Keratinocyte (primary cell): ENCODE measurements around the gene CAD. TPM values are rescaled to one million over a fixed set of nuclear protein-coding genes. Genes with fewer than 3 reads are reported as not detected.
"Not testable (repeated sequence)": the region's sequence is repeated elsewhere in the genome, so short reads cannot be mapped to it uniquely, and the experiment has no call there.

Experiments
- DNase-seq: peaks from one replicate; pipeline ENCODE4 v3.0.0-alpha.2; 2011; ENCODE audit warnings: low read depth, missing footprints, low spot score
- FAIRE-seq: peaks from 2 replicates; lab custom pipeline; 2011; peaks lifted over from hg19 to GRCh38; lab: Jason Lieb, UNC
- H2AFZ ChIP-seq: 2 replicates; pipeline ENCODE4 v1.6.0; 2012; ENCODE audit warnings: low read length, control low read depth, inconsistent platforms; ENCODE audit not compliant: control insufficient read depth
- H3K27ac ChIP-seq: 2 replicates; pipeline ENCODE4 v1.5.1; 2011; ENCODE audit warnings: low read length; ENCODE audit not compliant: control insufficient read depth, insufficient read depth
- H3K27me3 ChIP-seq: 3 replicates; pipeline ENCODE4 v1.6.0; 2011; ENCODE audit warnings: low read length; ENCODE audit not compliant: control insufficient read depth, insufficient read depth; ENCODE audit errors: extremely low read depth
- H3K36me3 ChIP-seq, 2 experiments: 2 replicates in 1 of 2; 3 replicates in 1 of 2; pipeline ENCODE4 v1.5.1; 2011; ENCODE audit warnings: low read length in 2 of 2, mild to moderate bottlenecking in 1 of 2; ENCODE audit not compliant: control insufficient read depth in 2 of 2, insufficient read depth in 2 of 2; ENCODE audit errors: extremely low read depth in 1 of 2
- H3K4me1 ChIP-seq: 3 replicates; pipeline ENCODE4 v1.5.1; 2011; ENCODE audit warnings: low read length; ENCODE audit not compliant: control insufficient read depth, insufficient read depth; ENCODE audit errors: extremely low read depth
- H3K4me2 ChIP-seq: 3 replicates; pipeline ENCODE4 v1.6.0; 2011; ENCODE audit warnings: low read depth, low read length; ENCODE audit not compliant: control insufficient read depth, insufficient read depth; ENCODE audit errors: extremely low read depth
- H3K4me3 ChIP-seq, 3 experiments: fragments of 200-600 bp in 1 of 3; sonication (generic) in 1 of 3; 2 replicates in 2 of 3; 3 replicates in 1 of 3; pipeline ENCODE4 v1.5.1; 2011 to 2016; ENCODE audit warnings: low read length in 3 of 3, mild to moderate bottlenecking in 3 of 3, control low read depth in 2 of 3, inconsistent platforms in 1 of 3, low read depth in 1 of 3, mixed read lengths in 1 of 3, mixed run types in 1 of 3, moderate library complexity in 1 of 3; ENCODE audit not compliant: control insufficient read depth in 2 of 3, insufficient read depth in 2 of 3; ENCODE audit errors: extremely low read depth in 1 of 3
- H3K79me2 ChIP-seq: 2 replicates; pipeline ENCODE4 v1.6.0; 2012; ENCODE audit warnings: low read length; ENCODE audit not compliant: control insufficient read depth, insufficient read depth
- H3K9ac ChIP-seq: 3 replicates; pipeline ENCODE4 v1.6.0; 2011; ENCODE audit warnings: low read length; ENCODE audit not compliant: control insufficient read depth, insufficient read depth; ENCODE audit errors: extremely low read depth
- H3K9me1 ChIP-seq: 3 replicates; pipeline ENCODE4 v1.6.0; 2011; ENCODE audit warnings: low read length; ENCODE audit not compliant: control insufficient read depth, insufficient read depth; ENCODE audit errors: extremely low read depth
- H3K9me3 ChIP-seq: 2 replicates; pipeline ENCODE4 v1.5.1; 2012; ENCODE audit warnings: low read depth, low read length; ENCODE audit not compliant: control insufficient read depth
- H4K20me1 ChIP-seq: 3 replicates; pipeline ENCODE4 v1.6.0; 2011; ENCODE audit warnings: low read length; ENCODE audit not compliant: control insufficient read depth, insufficient read depth; ENCODE audit errors: extremely low read depth
- EZH2 ChIP-seq: IDR thresholded peaks from one replicate; pipeline ENCODE4 v1.6.1; 2012; ENCODE audit warnings: inconsistent platforms, mild to moderate bottlenecking, low read length, moderate library complexity
- dilution Hi-C: fragments of 300-500 bp; cut with MboI; formaldehyde crosslinking; loops from one replicate; pipeline ENCODE4 v1.7.0; 2020; ENCODE audit warnings: low sequenced_read_pairs; ENCODE audit not compliant: extremely low pct_ligation_motif_present
- polyA plus RNA-seq, 5 experiments: library from polyadenylated mRNA; depleted of rRNA in 3 of 5; stranded (reverse) in 3 of 5; stranded (forward) in 1 of 5; unstranded in 1 of 5; fragments of >200 nt; gene quantifications; 1 replicate in 1 of 5; 2 replicates in 3 of 5; 3 replicates in 1 of 5; pipeline versions ENCODE4 v1.2.1 to v1.2.3, GENCODE V29; 2011 to 2012; ENCODE audit warnings: missing spikeins in 2 of 5, low read depth in 1 of 5, low replicate concordance in 1 of 5
- TF ChIP-seq, protein P1 (sequence below), 3 experiments: IDR thresholded peaks in 1 of 3; conservative IDR thresholded peaks in 1 of 3; optimal IDR thresholded peaks in 1 of 3; 2 replicates in 2 of 3; 3 replicates in 1 of 3; pipeline versions ENCODE3 to v1.5.1; 2011; ENCODE audit warnings: low read length in 3 of 3, mild to moderate bottlenecking in 3 of 3, moderate library complexity in 2 of 3, control low read depth in 1 of 3, inconsistent platforms in 1 of 3; ENCODE audit not compliant: insufficient read depth in 2 of 3; ENCODE audit errors: extremely low read depth in 1 of 3

The CAD gene
- polyA plus RNA-seq, 1 donor (not counting 4 experiments of a cell fraction or from before 2014, with no cell fraction given), result 21.0 TPM

DNA sequence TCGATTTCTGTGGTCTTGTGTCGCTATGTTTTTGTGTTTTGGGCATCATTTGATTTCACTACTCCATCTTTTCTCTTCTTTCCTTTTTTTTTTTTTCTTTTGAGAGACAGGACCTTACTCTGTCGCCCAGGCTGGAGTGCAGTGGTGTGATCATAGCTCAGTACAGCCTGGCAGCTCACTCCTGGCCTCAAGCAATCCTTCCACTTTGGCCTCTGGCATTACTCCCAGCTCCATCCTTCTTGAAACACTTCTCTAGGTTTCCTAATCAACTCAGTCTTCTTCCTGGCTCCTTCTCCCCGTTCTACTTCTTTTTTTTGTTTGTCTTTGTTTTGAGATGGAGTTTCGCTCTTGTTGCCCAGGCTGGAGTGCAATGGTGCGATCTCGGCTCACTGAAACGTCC lies 41.8 kb upstream of the CAD start:
- no peak for DNase-seq
- dilution Hi-C loops, result no loop called here
- Histone ChIP-seq H3K27me3 (peaks cover 21% of the 10 kb centered on the region), H3K4me3 (no peak overlapping the region), H3K4me1 (no peaks in the 10 kb centered on the region), H3K9me1 (no peaks in the 10 kb centered on the region), H4K20me1 (no peaks in the 10 kb centered on the region), H3K9me3 (no peaks in the 10 kb centered on the region), H3K36me3 (no peaks in the 10 kb centered on the region), H3K9ac (no peak overlapping the region), H3K27ac (no peak overlapping the region), H2AFZ (no peak overlapping the region), H3K79me2 (no peaks in the 10 kb centered on the region), H3K4me2 (no peak overlapping the region)
- FAIRE-seq, result no peak
- TF ChIP-seq, protein P1, sequence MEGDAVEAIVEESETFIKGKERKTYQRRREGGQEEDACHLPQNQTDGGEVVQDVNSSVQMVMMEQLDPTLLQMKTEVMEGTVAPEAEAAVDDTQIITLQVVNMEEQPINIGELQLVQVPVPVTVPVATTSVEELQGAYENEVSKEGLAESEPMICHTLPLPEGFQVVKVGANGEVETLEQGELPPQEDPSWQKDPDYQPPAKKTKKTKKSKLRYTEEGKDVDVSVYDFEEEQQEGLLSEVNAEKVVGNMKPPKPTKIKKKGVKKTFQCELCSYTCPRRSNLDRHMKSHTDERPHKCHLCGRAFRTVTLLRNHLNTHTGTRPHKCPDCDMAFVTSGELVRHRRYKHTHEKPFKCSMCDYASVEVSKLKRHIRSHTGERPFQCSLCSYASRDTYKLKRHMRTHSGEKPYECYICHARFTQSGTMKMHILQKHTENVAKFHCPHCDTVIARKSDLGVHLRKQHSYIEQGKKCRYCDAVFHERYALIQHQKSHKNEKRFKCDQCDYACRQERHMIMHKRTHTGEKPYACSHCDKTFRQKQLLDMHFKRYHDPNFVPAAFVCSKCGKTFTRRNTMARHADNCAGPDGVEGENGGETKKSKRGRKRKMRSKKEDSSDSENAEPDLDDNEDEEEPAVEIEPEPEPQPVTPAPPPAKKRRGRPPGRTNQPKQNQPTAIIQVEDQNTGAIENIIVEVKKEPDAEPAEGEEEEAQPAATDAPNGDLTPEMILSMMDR (optimal IDR thresholded peaks at IDR 0.05 in 1 of 3, IDR thresholded peaks at IDR 0.05 in 1 of 3, conservative IDR thresholded peaks at IDR 0.05 in 1 of 3; ENCODE audit: extremely low read depth in 1 of 3, insufficient read depth in 2 of 3, low read length in 3 of 3), result no peak
- no peak for TF ChIP-seq EZH2

DNA sequence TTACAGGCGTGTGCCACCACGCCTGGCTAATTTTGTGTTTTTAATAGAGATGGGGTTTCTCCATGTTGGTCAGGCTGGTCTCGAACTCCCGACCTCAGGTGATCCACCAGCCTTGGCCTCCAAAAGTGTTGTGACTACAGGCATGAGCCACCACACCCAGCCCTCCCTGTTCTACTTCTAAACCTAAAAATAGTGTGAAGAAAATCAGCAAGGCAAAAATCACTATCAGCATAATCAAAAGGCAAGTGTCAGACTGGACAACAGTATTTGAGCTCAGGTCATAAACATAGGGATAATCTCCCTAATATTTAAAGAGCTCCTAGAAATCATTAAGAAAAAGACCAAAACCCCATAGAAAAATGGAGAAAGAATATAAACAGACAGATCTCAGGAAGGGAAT lies 41.4 kb upstream of the CAD start:
- H3K4me3 ChIP-seq, H3K27ac ChIP-seq, dilution Hi-C loops, H3K4me2 ChIP-seq, H3K4me1 ChIP-seq, H3K36me3 ChIP-seq, H2AFZ ChIP-seq, H3K9me3 ChIP-seq, H4K20me1 ChIP-seq, H3K9me1 ChIP-seq, DNase-seq, H3K79me2 ChIP-seq, FAIRE-seq, H3K9ac ChIP-seq: not testable (repeated sequence)
- peaks cover 19% of the 10 kb centered on the region for H3K27me3 ChIP-seq
